GM12878 (cell line): ENCODE measurements around the gene SYNGR2. TPM values are rescaled to one million over a fixed set of nuclear protein-coding genes. Genes with fewer than 3 reads are reported as not detected.

Experiments
- ATAC-seq: fragments of 200-7000 bp; cut with Tn5 transposase; 3 replicates; pipeline ENCODE4 v1.9.1; 2020; ENCODE audit warnings: mild to moderate bottlenecking, moderate library complexity
- BruUV-seq: library from RNA; stranded (reverse); fragments of 400-500 nt; replicated peaks from 2 replicates; lab custom pipeline; 2021; lab: Mats Ljungman, UMichigan
- CTCF ChIA-PET: fragments of 300-600 bp; sonication (Branson Sonifier 250); formaldehyde crosslinking; extraction: SDS; loops from one replicate; lab custom pipeline; 2021; ENCODE audit warnings: inconsistent platforms; lab: Yijun Ruan, JAX
- POLR2A ChIA-PET: fragments of 350-600 bp; formaldehyde crosslinking; extraction: SDS; loops from one replicate; lab custom pipeline; 2021; ENCODE audit warnings: inconsistent platforms; lab: Charles Lee
- RAD21 ChIA-PET: fragments of 300-600 bp; sonication (Branson Sonifier 250); formaldehyde crosslinking; loops from one replicate; lab custom pipeline; 2023; ENCODE audit warnings: antibody characterized with exemption; ENCODE audit not compliant: unreplicated experiment; lab: Charles Lee
- SMC1A ChIA-PET: fragments of 300-600 bp; sonication (Branson Sonifier 250); formaldehyde crosslinking; loops from one replicate; lab custom pipeline; 2023; ENCODE audit not compliant: unreplicated experiment, uncharacterized antibody; lab: Charles Lee
- DNase-seq: peaks from one replicate; pipeline ENCODE4 v3.0.0-alpha.2; 2011; ENCODE audit warnings: low read depth, low spot score
- FAIRE-seq: peaks from 3 replicates; lab custom pipeline; 2011; peaks lifted over from hg19 to GRCh38; lab: Jason Lieb, UNC
- H2AFZ ChIP-seq: 2 replicates; pipeline ENCODE4 v1.6.0; 2011; ENCODE audit warnings: low read depth, low read length, control low read depth; ENCODE audit not compliant: control insufficient read depth
- H3K27ac ChIP-seq: 2 replicates; pipeline ENCODE4 v1.5.1; 2011; ENCODE audit warnings: control low read depth; ENCODE audit not compliant: control insufficient read depth, insufficient read depth
- H3K27me3 ChIP-seq, 2 experiments: replicated peaks in 1 of 2; 2 replicates each; pipeline versions ENCODE4 v1.6.0 to v1.6.1; 2011; ENCODE audit warnings: low read length in 1 of 2; ENCODE audit not compliant: control insufficient read depth in 2 of 2, insufficient read depth in 2 of 2
- H3K36me3 ChIP-seq, 2 experiments: 2 replicates each; pipeline ENCODE4 v1.5.1; 2011; ENCODE audit warnings: low read length in 1 of 2; ENCODE audit not compliant: control insufficient read depth in 2 of 2, insufficient read depth in 2 of 2
- H3K4me1 ChIP-seq: 2 replicates; pipeline ENCODE4 v1.6.1; 2011; ENCODE audit warnings: mild to moderate bottlenecking, low read length, moderate library complexity, mixed read lengths; ENCODE audit not compliant: control insufficient read depth, insufficient read depth
- H3K4me2 ChIP-seq: 2 replicates; pipeline ENCODE4 v1.6.0; 2011; ENCODE audit warnings: control low read depth; ENCODE audit not compliant: control insufficient read depth, insufficient read depth
- H3K4me3 ChIP-seq: fragments of 200-600 bp; sonication (generic); 2 replicates; pipeline ENCODE4 v1.5.1; 2016
- H3K79me2 ChIP-seq: 2 replicates; pipeline ENCODE4 v1.6.0; 2011; ENCODE audit warnings: low read length; ENCODE audit not compliant: control insufficient read depth, insufficient read depth
- H3K9ac ChIP-seq: 2 replicates; pipeline ENCODE4 v1.8.0; 2011; ENCODE audit warnings: low read length, control low read depth, mixed read lengths; ENCODE audit not compliant: control insufficient read depth, insufficient read depth
- H3K9me3 ChIP-seq: replicated peaks from 3 replicates; pipeline ENCODE4 v1.5.1; 2011; ENCODE audit warnings: mild to moderate bottlenecking, low read length; ENCODE audit not compliant: control insufficient read depth, insufficient read depth
- H4K20me1 ChIP-seq: 2 replicates; pipeline ENCODE4 v1.6.0; 2011; ENCODE audit not compliant: control insufficient read depth, insufficient read depth
- CHD2 ChIP-seq: IDR thresholded peaks from 2 replicates; pipeline ENCODE4 v1.6.1; 2011; ENCODE audit warnings: low read depth, low read length, improper control_type of control experiment, borderline replicate concordance
- IKZF1 ChIP-seq: fragments of 450-650 bp; conservative IDR thresholded peaks from 2 replicates; pipeline ENCODE4 v1.6.1; 2017; ENCODE audit warnings: antibody characterized with exemption, mild to moderate bottlenecking
- MLLT1 ChIP-seq: fragments of 450-650 bp; IDR thresholded peaks from 2 replicates; pipeline ENCODE4 v1.6.1; 2016; ENCODE audit warnings: mild to moderate bottlenecking
- ZBTB40 ChIP-seq: fragments of 450-650 bp; IDR thresholded peaks from 2 replicates; pipeline ENCODE4 v1.6.1; 2016; ENCODE audit warnings: mild to moderate bottlenecking, moderate library complexity, borderline replicate concordance
- WGBS: methylation state at CpG from one replicate; pipeline ENCODE4 v1.1.6; 2016; ENCODE audit warnings: low lambda C conversion rate; ENCODE audit not compliant: insufficient replicate concordance, insufficient coverage; ENCODE audit errors: missing lambda C conversion rate; 5-methylcytosine and 5-hydroxymethylcytosine counted together
- in situ Hi-C: fragments of 300-500 bp; cut with MboI; formaldehyde crosslinking; loops from 9 replicates; pipeline ENCODE4 v1.14.3; 2018; ENCODE audit warnings: mixed read lengths
- intact Hi-C: fragments of 100-400 bp; cut with micrococcal nuclease; formaldehyde crosslinking; loops from one replicate; pipeline ENCODE4 v1.14.2; 2022; ENCODE audit not compliant: unreplicated experiment
- polyA plus RNA-seq, 11 experiments: library from polyadenylated mRNA; depleted of rRNA in 4 of 11; unstranded in 6 of 11; stranded (reverse) in 5 of 11; fragments of >200 nt; fragmentation: Nextera tagmentation in 4 of 11; fragmentation: Illumina TruSeq in 1 of 11; extraction: Ambion mirVana in 4 of 11; extraction: Trizol in 1 of 11; gene quantifications; 1 replicate in 1 of 11; 2 replicates in 10 of 11; pipeline versions ENCODE4 v1.2.1 to v1.2.3, GENCODE V29; 2011 to 2016; ENCODE audit warnings: inconsistent platforms in 2 of 11, missing spikeins in 2 of 11, low read depth in 1 of 11
- total RNA-seq, 4 experiments: library from RNA; depleted of rRNA in 3 of 4; stranded (reverse); fragments of >200 nt in 3 of 4; fragmentation: Illumina TruSeq in 1 of 4; extraction: Trizol in 1 of 4; gene quantifications; 2 replicates each; pipeline versions ENCODE4 v1.2.1 to v1.2.3, GENCODE V29; 2013 to 2021

The SYNGR2 gene
- total and polyA plus RNA-seq, 10 of the 15 experiments (the other 5 are each of a cell fraction or from before 2014, with no cell fraction given), result 4.4 to 529 (median 261) TPM

- WGBS, result 95% methylated on average over 7 of the region's 7 CpGs
- ChIA-PET RAD21 (interaction anchor here (1.0 to 2.7 kb wide), 4 partner anchors 17 to 24 kb away, joined by 3 to 12 read pairs (median 4); partner anchors contain the start of genes SYNGR2 and TMC6), POLR2A (interaction anchor here (0.5 to 2.6 kb wide), 11 partner anchors 8 to 100 kb away, joined by 3 to 20 read pairs (median 6); partner anchors contain the start of gene TMC6), SMC1A (interaction anchor here (0.9 to 3.5 kb wide), 5 partner anchors 9 to 24 kb away, joined by 4 to 20 read pairs (median 4); no protein-coding TSS in a partner anchor), CTCF (interaction anchor here (1.4 to 3.2 kb wide), 2 partner anchors 14 to 24 kb away, joined by 7 to 13 read pairs; no protein-coding TSS in a partner anchor)
- intact Hi-C loops, result loop anchor here (10.0 kb wide), 1 partner anchor 707 kb away; no protein-coding TSS in a partner anchor
- Histone ChIP-seq H3K4me2 (no peak overlapping the region), H3K27me3 (no peaks in the 10 kb centered on the region), H3K9me3 (no peaks in the 10 kb centered on the region), H3K79me2 (peaks cover 2% of the 10 kb centered on the region), H3K9ac (no peak overlapping the region), H3K36me3 (no peaks in the 10 kb centered on the region), H3K27ac (peak overlapping the region; percentile 93), H3K4me1 (peaks cover 66% of the 10 kb centered on the region), H3K4me3 (no peak overlapping the region), H4K20me1 (no peaks in the 10 kb centered on the region), H2AFZ (no peak overlapping the region)
- no peak for ATAC-seq
- FAIRE-seq, result no peak
- in situ Hi-C loops, result loop anchor here (10.0 to 25.0 kb wide), 2 partner anchors 697 to 1889 kb away; partner anchors contain the start of gene UBALD2
- no peak for DNase-seq
- BruUV-seq, result no TSS peak
- TF ChIP-seq ZBTB40, result no peak
- 0 out of 2 replicates have a peak, but pooled peaks have one; percentile 14 for TF ChIP-seq IKZF1
- peak; percentile 9; the same call in 1 of the 2 replicates for TF ChIP-seq MLLT1
- no peak for TF ChIP-seq CHD2
These were observed 16.8 kb upstream of the SYNGR2 start for GRCh38 chr17:78151514-78152008.
